GM12891 (cell line): ENCODE data around the gene CCDC196.

Source experiments
- POLR2A ChIP-seq: IDR thresholded peaks from 2 replicates; pipeline ENCODE4 v1.6.1; 2011; ENCODE audit warnings: low read depth, low read length, control low read depth
- POLR2AphosphoS5 ChIP-seq: IDR thresholded peaks from 2 replicates; pipeline ENCODE4 v1.6.1; 2011; ENCODE audit warnings: low read depth, low read length, control low read depth
- SPI1 ChIP-seq: IDR thresholded peaks from 2 replicates; pipeline ENCODE4 v1.6.1; 2011; ENCODE audit warnings: low read depth, low read length, control low read depth

GRCh38 chr14:66473223-66473622 lies 12.9 kb upstream of the CCDC196 start:
- TF ChIP-seq POLR2A (no peak), POLR2AphosphoS5 (no peak), SPI1 (no peak)
